Subcutaneous adipose tissue (tissue), 4 donors: Measurements from ENCODE around the gene ZMPSTE24. TPM values are rescaled to one million over a fixed set of nuclear protein-coding genes. Genes with fewer than 3 reads are reported as not detected.

Experiments
- CTCF ChIP-seq: fragments of 450-650 bp; IDR thresholded peaks from one replicate; pipeline ENCODE4 v1.5.1; 2016; ENCODE audit warnings: low read depth, mild to moderate bottlenecking, control low read depth, antibody characterized with exemption, moderate library complexity
- total RNA-seq, 4 donors: library from RNA; depleted of rRNA; stranded (reverse); fragments of >200 nt; gene quantifications; one replicate each; pipeline ENCODE4 v1.1.0, GENCODE V29; 2016

The ZMPSTE24 gene
- total RNA-seq, 4 donors from 2014 or later, result 23.5 to 66.7 (median 38.0) TPM

GRCh38 chr1:40248412-40248811 lies 9.6 kb upstream of the ZMPSTE24 start:
- TF ChIP-seq CTCF, result no peak

- TF ChIP-seq CTCF, result no peak
These were observed 6.6 kb upstream of the ZMPSTE24 start for GRCh38 chr1:40251456-40251855.

DNA sequence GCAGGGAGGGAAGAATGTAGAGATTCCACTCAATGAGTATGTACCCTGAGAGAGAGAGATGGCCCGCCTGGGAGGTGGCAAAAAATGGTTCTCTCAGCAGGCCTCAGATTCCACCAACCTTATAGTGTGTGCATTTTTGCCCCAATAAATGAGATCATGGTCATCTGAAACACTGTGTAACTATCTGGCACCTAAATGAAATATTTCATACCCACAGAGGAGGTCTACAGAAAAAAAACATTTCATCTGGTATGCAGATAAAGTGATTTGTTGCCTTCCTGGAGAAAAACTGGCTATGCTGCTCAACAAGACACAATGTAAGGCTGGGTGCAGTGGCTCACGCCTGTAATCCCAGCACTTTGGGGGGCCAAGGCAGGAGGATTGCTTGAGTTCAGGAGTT lies 5.4 kb upstream of the ZMPSTE24 start:
- TF ChIP-seq CTCF, result no peak

GRCh38 chr1:40255231-40255630 lies 2.8 kb upstream of the ZMPSTE24 start:
- TF ChIP-seq CTCF, result no peak

- TF ChIP-seq CTCF, result no peak
These were observed 1.5 kb upstream of the ZMPSTE24 start for GRCh38 chr1:40256401-40257084.

GRCh38 chr1:40257313-40257687 lies 736 bp upstream of the ZMPSTE24 start:
- no peak for TF ChIP-seq CTCF

DNA sequence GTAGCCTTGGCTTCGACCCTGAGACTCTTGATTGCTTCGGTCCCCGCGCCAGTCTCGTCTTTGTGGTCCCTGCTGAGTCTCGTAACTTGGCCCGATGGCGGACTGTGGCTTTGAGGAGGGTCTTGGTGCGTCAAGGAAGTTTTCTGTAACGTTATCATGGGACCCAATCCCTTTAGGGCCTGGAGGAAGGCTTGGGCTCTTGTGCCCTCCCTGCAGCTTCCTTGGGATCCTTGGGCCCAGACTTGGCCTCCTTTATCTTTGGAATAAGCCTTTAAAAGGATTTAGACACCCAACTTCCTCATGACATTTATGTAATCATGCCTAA lies 371 bp downstream of the ZMPSTE24 start:
- no peak for TF ChIP-seq CTCF
